Calu3 (cell line): ENCODE data around the gene MGMT. TPM values are rescaled to one million over a fixed set of nuclear protein-coding genes. Genes with fewer than 3 reads are reported as not detected.

Source experiments
- BruUV-seq: library from RNA; stranded (reverse); fragments of 400-500 nt; replicated peaks from 2 replicates; lab custom pipeline; 2021; lab: Mats Ljungman, UMichigan
- CTCF ChIA-PET: fragments of 300-600 bp; sonication (Branson Sonifier 250); formaldehyde crosslinking; loops from one replicate; lab custom pipeline; 2022; ENCODE audit warnings: antibody characterized with exemption; lab: Charles Lee
- DNase-seq: peaks from one replicate; pipeline ENCODE4 v3.0.0; 2022
- H3K27ac Mint-ChIP-seq: one replicate; pipeline ENCODE4 v1.8.0; 2022; ENCODE audit warnings: mixed read lengths; ENCODE audit not compliant: unreplicated experiment
- H3K27me3 Mint-ChIP-seq: one replicate; pipeline ENCODE4 v1.8.0; 2022; ENCODE audit warnings: mixed read lengths; ENCODE audit not compliant: unreplicated experiment
- H3K36me3 Mint-ChIP-seq: one replicate; pipeline ENCODE4 v1.8.0; 2022; ENCODE audit warnings: mild to moderate bottlenecking, moderate library complexity, mixed read lengths; ENCODE audit not compliant: insufficient read depth, unreplicated experiment
- H3K4me1 Mint-ChIP-seq: one replicate; pipeline ENCODE4 v1.8.0; 2022; ENCODE audit warnings: mild to moderate bottlenecking, low read depth, mixed read lengths; ENCODE audit not compliant: unreplicated experiment
- H3K4me3 Mint-ChIP-seq: one replicate; pipeline ENCODE4 v1.8.0; 2022; ENCODE audit warnings: mild to moderate bottlenecking, low read depth, moderate library complexity, mixed read lengths; ENCODE audit not compliant: unreplicated experiment
- H3K9me3 Mint-ChIP-seq: one replicate; pipeline ENCODE4 v1.8.0; 2022; ENCODE audit warnings: low read depth, mixed read lengths; ENCODE audit not compliant: unreplicated experiment
- CTCF ChIP-seq: fragments of 200-600 bp; IDR thresholded peaks from one replicate; pipeline ENCODE4 v1.8.0; 2022; ENCODE audit warnings: antibody characterized with exemption; ENCODE audit not compliant: unreplicated experiment
- intact Hi-C: fragments of 100-400 bp; cut with micrococcal nuclease; formaldehyde crosslinking; loops from one replicate; pipeline ENCODE4 v1.10.0; 2022; ENCODE audit not compliant: unreplicated experiment
- total RNA-seq: library from RNA; stranded (reverse); gene quantifications from 2 replicates; pipeline ENCODE4 v1.2.3, GENCODE V29; 2022

The MGMT gene
- total RNA-seq, 1 experiment from 2014 or later = 8.3 TPM

GRCh38 chr10:129511086-129511485 is 44.0 kb downstream of the MGMT start:
- BruUV-seq = no TSS peak
- intact Hi-C loops = no loop called here
- CTCF ChIA-PET = no interaction called here
- TF ChIP-seq CTCF = no peak
- no peak overlapping the region for H3K27ac Mint-ChIP-seq
- DNase-seq = no peak
- H3K4me3 Mint-ChIP-seq = no peak overlapping the region
- no peaks in the 10 kb centered on the region for H3K4me1 Mint-ChIP-seq
- H3K36me3 Mint-ChIP-seq = no peaks in the 10 kb centered on the region
- H3K27me3 Mint-ChIP-seq = no peaks in the 10 kb centered on the region
- H3K9me3 Mint-ChIP-seq = peaks cover 7% of the 10 kb centered on the region

GRCh38 chr10:129511758-129512157 is 44.7 kb downstream of the MGMT start:
- Mint-ChIP-seq H3K27ac (no peak overlapping the region), H3K4me1 (no peaks in the 10 kb centered on the region), H3K4me3 (no peak overlapping the region), H3K36me3 (no peaks in the 10 kb centered on the region), H3K27me3 (no peaks in the 10 kb centered on the region), H3K9me3 (peaks cover 5% of the 10 kb centered on the region)
- CTCF ChIA-PET = no interaction called here
- no TSS peak for BruUV-seq
- DNase-seq = no peak
- TF ChIP-seq CTCF = no peak
- intact Hi-C loops = no loop called here

DNA sequence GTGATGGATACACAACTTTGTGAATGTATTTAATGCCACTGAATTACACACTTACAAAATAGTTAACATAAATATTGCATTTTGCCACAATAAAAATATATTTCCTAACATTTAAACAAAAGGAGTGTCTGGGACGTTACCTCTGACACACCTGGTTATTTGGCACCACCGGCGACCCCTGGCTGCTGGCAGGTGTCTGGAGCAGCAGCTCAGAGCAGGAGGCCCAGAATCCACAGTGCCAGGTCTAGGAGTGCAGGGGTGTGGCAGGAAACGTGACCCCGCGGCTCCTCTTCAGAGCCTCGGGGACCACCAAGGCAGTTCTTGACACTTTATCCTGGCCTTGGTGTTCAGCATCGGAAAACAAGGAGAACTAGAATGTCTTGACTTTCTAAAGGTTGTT is 46.3 kb downstream of the MGMT start:
- Mint-ChIP-seq H3K9me3 (peaks cover 5% of the 10 kb centered on the region), H3K4me1 (no peaks in the 10 kb centered on the region), H3K27me3 (no peaks in the 10 kb centered on the region), H3K4me3 (no peak overlapping the region), H3K27ac (no peak overlapping the region), H3K36me3 (no peaks in the 10 kb centered on the region)
- CTCF ChIA-PET = no interaction called here
- no peak for TF ChIP-seq CTCF
- DNase-seq = no peak
- BruUV-seq = no TSS peak
- intact Hi-C loops = no loop called here

GRCh38 chr10:129514568-129515451 is 47.8 kb downstream of the MGMT start:
- no peak overlapping the region for H3K27ac Mint-ChIP-seq
- no peaks in the 10 kb centered on the region for H3K27me3 Mint-ChIP-seq
- intact Hi-C loops = no loop called here
- no peaks in the 10 kb centered on the region for H3K4me1 Mint-ChIP-seq
- CTCF ChIA-PET = no interaction called here
- H3K9me3 Mint-ChIP-seq = peaks cover 5% of the 10 kb centered on the region
- no TSS peak for BruUV-seq
- TF ChIP-seq CTCF = no peak
- H3K4me3 Mint-ChIP-seq = no peak overlapping the region
- H3K36me3 Mint-ChIP-seq = no peaks in the 10 kb centered on the region
- no peak for DNase-seq
